Keratinocyte (primary cell): ENCODE data around the gene ARMC2. TPM values are rescaled to one million over a fixed set of nuclear protein-coding genes. Genes with fewer than 3 reads are reported as not detected.

Experiments used
- DNase-seq: peaks from one replicate; pipeline ENCODE4 v3.0.0-alpha.2; 2011; ENCODE audit warnings: low read depth, missing footprints, low spot score
- FAIRE-seq: peaks from 2 replicates; lab custom pipeline; 2011; peaks lifted over from hg19 to GRCh38; lab: Jason Lieb, UNC
- H2AFZ ChIP-seq: 2 replicates; pipeline ENCODE4 v1.6.0; 2012; ENCODE audit warnings: low read length, control low read depth, inconsistent platforms; ENCODE audit not compliant: control insufficient read depth
- H3K27ac ChIP-seq: 2 replicates; pipeline ENCODE4 v1.5.1; 2011; ENCODE audit warnings: low read length; ENCODE audit not compliant: control insufficient read depth, insufficient read depth
- H3K27me3 ChIP-seq: 3 replicates; pipeline ENCODE4 v1.6.0; 2011; ENCODE audit warnings: low read length; ENCODE audit not compliant: control insufficient read depth, insufficient read depth; ENCODE audit errors: extremely low read depth
- H3K36me3 ChIP-seq, 2 experiments: 2 replicates in 1 of 2; 3 replicates in 1 of 2; pipeline ENCODE4 v1.5.1; 2011; ENCODE audit warnings: low read length in 2 of 2, mild to moderate bottlenecking in 1 of 2; ENCODE audit not compliant: control insufficient read depth in 2 of 2, insufficient read depth in 2 of 2; ENCODE audit errors: extremely low read depth in 1 of 2
- H3K4me1 ChIP-seq: 3 replicates; pipeline ENCODE4 v1.5.1; 2011; ENCODE audit warnings: low read length; ENCODE audit not compliant: control insufficient read depth, insufficient read depth; ENCODE audit errors: extremely low read depth
- H3K4me2 ChIP-seq: 3 replicates; pipeline ENCODE4 v1.6.0; 2011; ENCODE audit warnings: low read depth, low read length; ENCODE audit not compliant: control insufficient read depth, insufficient read depth; ENCODE audit errors: extremely low read depth
- H3K4me3 ChIP-seq, 3 experiments: fragments of 200-600 bp in 1 of 3; sonication (generic) in 1 of 3; 2 replicates in 2 of 3; 3 replicates in 1 of 3; pipeline ENCODE4 v1.5.1; 2011 to 2016; ENCODE audit warnings: low read length in 3 of 3, mild to moderate bottlenecking in 3 of 3, control low read depth in 2 of 3, inconsistent platforms in 1 of 3, low read depth in 1 of 3, mixed read lengths in 1 of 3, mixed run types in 1 of 3, moderate library complexity in 1 of 3; ENCODE audit not compliant: control insufficient read depth in 2 of 3, insufficient read depth in 2 of 3; ENCODE audit errors: extremely low read depth in 1 of 3
- H3K79me2 ChIP-seq: 2 replicates; pipeline ENCODE4 v1.6.0; 2012; ENCODE audit warnings: low read length; ENCODE audit not compliant: control insufficient read depth, insufficient read depth
- H3K9ac ChIP-seq: 3 replicates; pipeline ENCODE4 v1.6.0; 2011; ENCODE audit warnings: low read length; ENCODE audit not compliant: control insufficient read depth, insufficient read depth; ENCODE audit errors: extremely low read depth
- H3K9me1 ChIP-seq: 3 replicates; pipeline ENCODE4 v1.6.0; 2011; ENCODE audit warnings: low read length; ENCODE audit not compliant: control insufficient read depth, insufficient read depth; ENCODE audit errors: extremely low read depth
- H3K9me3 ChIP-seq: 2 replicates; pipeline ENCODE4 v1.5.1; 2012; ENCODE audit warnings: low read depth, low read length; ENCODE audit not compliant: control insufficient read depth
- H4K20me1 ChIP-seq: 3 replicates; pipeline ENCODE4 v1.6.0; 2011; ENCODE audit warnings: low read length; ENCODE audit not compliant: control insufficient read depth, insufficient read depth; ENCODE audit errors: extremely low read depth
- CTCF ChIP-seq, 3 experiments: IDR thresholded peaks in 1 of 3; conservative IDR thresholded peaks in 1 of 3; optimal IDR thresholded peaks in 1 of 3; 2 replicates in 2 of 3; 3 replicates in 1 of 3; pipeline versions ENCODE3 to v1.5.1; 2011; ENCODE audit warnings: low read length in 3 of 3, mild to moderate bottlenecking in 3 of 3, moderate library complexity in 2 of 3, control low read depth in 1 of 3, inconsistent platforms in 1 of 3; ENCODE audit not compliant: insufficient read depth in 2 of 3; ENCODE audit errors: extremely low read depth in 1 of 3
- EZH2 ChIP-seq: IDR thresholded peaks from one replicate; pipeline ENCODE4 v1.6.1; 2012; ENCODE audit warnings: inconsistent platforms, mild to moderate bottlenecking, low read length, moderate library complexity
- dilution Hi-C: fragments of 300-500 bp; cut with MboI; formaldehyde crosslinking; loops from one replicate; pipeline ENCODE4 v1.7.0; 2020; ENCODE audit warnings: low sequenced_read_pairs; ENCODE audit not compliant: extremely low pct_ligation_motif_present
- polyA plus RNA-seq, 5 experiments: library from polyadenylated mRNA; depleted of rRNA in 3 of 5; stranded (reverse) in 3 of 5; stranded (forward) in 1 of 5; unstranded in 1 of 5; fragments of >200 nt; gene quantifications; 1 replicate in 1 of 5; 2 replicates in 3 of 5; 3 replicates in 1 of 5; pipeline versions ENCODE4 v1.2.1 to v1.2.3, GENCODE V29; 2011 to 2012; ENCODE audit warnings: missing spikeins in 2 of 5, low read depth in 1 of 5, low replicate concordance in 1 of 5

ARMC2 gene
- polyA plus RNA-seq, 1 donor (not counting 4 experiments of a cell fraction or from before 2014, with no cell fraction given): 3.8 TPM

DNA sequence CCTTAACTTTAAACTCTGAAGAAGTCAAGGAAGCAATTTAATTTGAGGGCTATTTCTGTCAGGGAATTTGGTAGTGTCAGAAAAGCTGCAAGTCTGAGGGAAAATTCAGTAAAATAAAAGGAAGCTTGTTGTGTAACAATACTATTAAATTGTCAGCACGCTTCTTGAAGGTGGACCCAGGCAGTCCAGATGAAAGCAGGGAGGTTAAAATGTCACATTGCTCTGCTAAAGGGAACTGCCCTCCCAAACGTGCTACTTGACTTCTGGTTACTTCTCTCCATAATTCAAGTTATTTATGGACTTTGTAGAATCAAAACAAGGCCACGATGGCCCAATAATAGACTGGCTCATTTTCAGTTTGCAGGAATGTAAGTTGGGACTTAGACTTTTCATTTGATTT lies 28.2 kb upstream of the ARMC2 start:
- H3K9ac ChIP-seq: no peak overlapping the region
- dilution Hi-C loops: no loop called here
- no peaks in the 10 kb centered on the region for H4K20me1 ChIP-seq
- H3K4me2 ChIP-seq: no peak overlapping the region
- no peak overlapping the region for H3K4me3 ChIP-seq
- H3K79me2 ChIP-seq: no peaks in the 10 kb centered on the region
- H3K27ac ChIP-seq: no peak overlapping the region
- H3K9me3 ChIP-seq: no peaks in the 10 kb centered on the region
- FAIRE-seq (no peak), DNase-seq (no peak)
- H2AFZ ChIP-seq: no peak overlapping the region
- peaks cover 5% of the 10 kb centered on the region for H3K27me3 ChIP-seq
- no peaks in the 10 kb centered on the region for H3K9me1 ChIP-seq
- H3K4me1 ChIP-seq: no peaks in the 10 kb centered on the region
- TF ChIP-seq CTCF (optimal IDR thresholded peaks at IDR 0.05 in 1 of 3, IDR thresholded peaks at IDR 0.05 in 1 of 3, conservative IDR thresholded peaks at IDR 0.05 in 1 of 3; ENCODE audit: extremely low read depth in 1 of 3, insufficient read depth in 2 of 3, low read length in 3 of 3) (no peak), EZH2 (no peak)
- H3K36me3 ChIP-seq: no peaks in the 10 kb centered on the region

- FAIRE-seq: no peak
- no peak overlapping the region for H2AFZ ChIP-seq
- H3K4me1 ChIP-seq: no peaks in the 10 kb centered on the region
- H3K9me1 ChIP-seq: no peaks in the 10 kb centered on the region
- no peak for DNase-seq
- no peaks in the 10 kb centered on the region for H3K36me3 ChIP-seq
- no peak overlapping the region for H3K4me3 ChIP-seq
- H4K20me1 ChIP-seq: no peaks in the 10 kb centered on the region
- dilution Hi-C loops: no loop called here
- H3K27me3 ChIP-seq: peaks cover 5% of the 10 kb centered on the region
- H3K9ac ChIP-seq: no peak overlapping the region
- no peaks in the 10 kb centered on the region for H3K9me3 ChIP-seq
- no peak overlapping the region for H3K4me2 ChIP-seq
- no peak overlapping the region for H3K27ac ChIP-seq
- TF ChIP-seq CTCF (optimal IDR thresholded peaks at IDR 0.05 in 1 of 3, IDR thresholded peaks at IDR 0.05 in 1 of 3, conservative IDR thresholded peaks at IDR 0.05 in 1 of 3; ENCODE audit: extremely low read depth in 1 of 3, insufficient read depth in 2 of 3, low read length in 3 of 3) (no peak), EZH2 (no peak)
- no peaks in the 10 kb centered on the region for H3K79me2 ChIP-seq
Measured at GRCh38 chr6:108822401-108822800, 25.8 kb upstream of the ARMC2 start.
